ENCODE results near the gene CPSF4L.

DNA sequence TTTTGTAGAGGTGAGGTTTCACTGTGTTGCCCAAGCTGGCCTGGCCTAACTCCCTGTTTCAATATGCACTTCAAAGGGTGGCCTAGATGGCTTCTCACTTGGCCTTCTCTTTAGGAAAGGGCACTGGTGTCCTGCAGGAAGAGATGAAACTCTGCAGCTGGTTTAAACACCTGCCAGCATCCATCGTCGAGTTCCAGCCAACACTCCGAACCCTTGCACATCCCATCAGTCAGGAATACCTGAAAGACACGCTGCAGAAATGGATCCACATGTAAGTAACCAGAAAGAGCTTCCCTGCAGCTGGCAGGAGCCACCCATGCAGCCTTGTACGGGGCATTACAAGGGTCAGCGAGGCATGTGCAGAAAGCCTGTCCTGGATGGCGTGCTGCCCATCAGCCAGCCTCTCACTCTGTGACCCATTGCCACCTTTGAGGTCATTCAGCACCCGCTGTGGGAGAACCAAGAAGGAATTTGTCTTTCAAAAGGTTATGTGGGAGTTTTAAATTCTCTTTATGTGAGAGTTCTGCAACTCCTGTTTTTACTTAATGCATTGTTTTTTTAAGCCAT lies 61.8 kb downstream of the CPSF4L start:
- TF ChIP-seq POLR2A (IDR thresholded peaks at IDR 0.05; ENCODE audit: low read depth, low read length) (no peak), TAF1 (IDR thresholded peaks at IDR 0.05; ENCODE audit: borderline replicate concordance, low read depth, low read length) (no peak)

Data from GM12892 (cell line).